T-helper 2 cell treated with Interferon-gamma antibody and Interleukin-4, amounts not matched to agents 100 ng/mL and 5 ng/mL, for 36 hours (primary cell): ENCODE results near the gene MON1B. TPM values are rescaled to one million over a fixed set of nuclear protein-coding genes. Genes with fewer than 3 reads are reported as not detected.
"Not testable (repeated sequence)": the region's sequence is repeated elsewhere in the genome, so short reads cannot be mapped to it uniquely, and the experiment has no call there.

Experiments used
- intact Hi-C: fragments of 100-400 bp; cut with micrococcal nuclease; formaldehyde crosslinking; loops from one replicate; pipeline ENCODE4 v1.15.1; 2023
- total RNA-seq: library from RNA; stranded (reverse); gene quantifications from 2 replicates; pipeline ENCODE4 v1.2.3, GENCODE V29; 2022

The MON1B gene
- total RNA-seq: 74.6 and 78.7 TPM in 2 replicates

- intact Hi-C loops: loop anchor here (1.0 to 2.0 kb wide), 9 partner anchors 22 to 1757 kb away; partner anchors contain the start of genes ADAT1, CFDP1, KARS1 and NUDT7
These were observed at the start of gene MON1B for GRCh38 chr16:77190478-77191258. Gene MON1B (plus strand): TSS chr16:77191190. CDS start chr16:77191486, 296 bp downstream.

GRCh38 chr16:77143364-77143763 lies 47.6 kb upstream of the MON1B start:
- intact Hi-C loops: no loop called here

GRCh38 chr16:77148121-77148520 lies 42.9 kb upstream of the MON1B start:
- intact Hi-C loops: no loop called here

GRCh38 chr16:77157346-77158058 lies 33.5 kb upstream of the MON1B start:
- intact Hi-C loops: no loop called here

GRCh38 chr16:77158293-77158692 lies 32.7 kb upstream of the MON1B start:
- intact Hi-C loops: no loop called here

GRCh38 chr16:77165006-77165405 lies 26.0 kb upstream of the MON1B start:
- intact Hi-C loops: no loop called here

GRCh38 chr16:77165536-77166236 lies 25.3 kb upstream of the MON1B start:
- intact Hi-C loops: not testable (repeated sequence)

- intact Hi-C loops: no loop called here
These were observed 24.3 kb upstream of the MON1B start for GRCh38 chr16:77166726-77167125.

- intact Hi-C loops: no loop called here
These were observed 22.1 kb upstream of the MON1B start for GRCh38 chr16:77168901-77169300.

GRCh38 chr16:77169650-77170236 lies 21.2 kb upstream of the MON1B start:
- intact Hi-C loops: no loop called here

- intact Hi-C loops: loop anchor here (1.0 kb wide), 1 partner anchor 1382 kb away; no protein-coding TSS in a partner anchor
These were observed 20.2 kb upstream of the MON1B start for GRCh38 chr16:77170805-77171204.

GRCh38 chr16:77171745-77172635 lies 19.0 kb upstream of the MON1B start:
- intact Hi-C loops: loop anchor here (1.0 kb wide), 1 partner anchor 1383 kb away; no protein-coding TSS in a partner anchor

- intact Hi-C loops: no loop called here
These were observed 18.0 kb upstream of the MON1B start for GRCh38 chr16:77172951-77173350.

GRCh38 chr16:77183137-77183536 lies 7.9 kb upstream of the MON1B start:
- intact Hi-C loops: no loop called here

- intact Hi-C loops: not testable (repeated sequence)
These were observed 4.7 kb upstream of the MON1B start for GRCh38 chr16:77186298-77186697.

GRCh38 chr16:77190190-77190477 lies 856 bp upstream of the MON1B start:
- intact Hi-C loops: loop anchor here (1.0 to 2.0 kb wide), 5 partner anchors 532 to 1725 kb away; partner anchors contain the start of genes KARS1, NUDT7, TERF2IP and TMEM170A

GRCh38 chr16:77191259-77191969 lies 424 bp downstream of the MON1B start:
- intact Hi-C loops: loop anchor here (1.0 to 2.0 kb wide), 7 partner anchors 21 to 1758 kb away; partner anchors contain the start of genes ADAT1, CFDP1, TMEM170A and TMEM231

GRCh38 chr16:77193377-77193776 lies 2.4 kb downstream of the MON1B start:
- intact Hi-C loops: no loop called here
